HepG2 (cell line): ENCODE data around the gene UBFD1. TPM values are rescaled to one million over a fixed set of nuclear protein-coding genes. Genes with fewer than 3 reads are reported as not detected.
A peak's percentile ranks its signal among the peaks of the same experiment; 100 is the strongest.

Experiments used
- ATF7-NPFF ChIP-seq: sonication (generic); formaldehyde crosslinking; IDR thresholded peaks from 2 replicates; pipeline ENCODE4 v1.8.1; 2023; ENCODE audit warnings: mild to moderate bottlenecking, low read depth, missing genetic modification reagents, moderate library complexity
- MIER2 ChIP-seq: IDR thresholded peaks from 2 replicates; pipeline ENCODE4 v1.6.1; 2016; ENCODE audit warnings: missing biosample characterization, missing genetic modification reagents
- NFE2 ChIP-seq: sonication (generic); formaldehyde crosslinking; IDR thresholded peaks from 2 replicates; pipeline ENCODE4 v1.4.0; 2020; ENCODE audit warnings: missing genetic modification reagents
- NR3C1 ChIP-seq: sonication (generic); formaldehyde crosslinking; IDR thresholded peaks from 2 replicates; pipeline ENCODE4 v1.4.0; 2020; ENCODE audit warnings: missing genetic modification reagents
- RCOR2 ChIP-seq: IDR thresholded peaks from 2 replicates; pipeline ENCODE4 v1.6.1; 2016; ENCODE audit warnings: missing biosample characterization, missing genetic modification reagents
- REPIN1 ChIP-seq: sonication (generic); formaldehyde crosslinking; IDR thresholded peaks from 2 replicates; pipeline ENCODE4 v1.8.0; 2022; ENCODE audit warnings: missing genetic modification reagents, low read depth, mild to moderate bottlenecking, borderline replicate concordance
- SSRP1 ChIP-seq: IDR thresholded peaks from 2 replicates; pipeline ENCODE4 v1.6.1; 2016; ENCODE audit warnings: control low read depth
- ZFP36 ChIP-seq: fragments of 150-350 bp; IDR thresholded peaks from 2 replicates; pipeline ENCODE4 v1.6.1; 2018; ENCODE audit warnings: borderline replicate concordance, low read length, low read depth; ENCODE audit not compliant: partially characterized antibody
- ZNF260 ChIP-seq: sonication (generic); formaldehyde crosslinking; IDR thresholded peaks from 2 replicates; pipeline ENCODE4 v1.4.0; 2020; ENCODE audit warnings: missing genetic modification reagents, low read depth, mild to moderate bottlenecking, borderline replicate concordance
- ZNF549 ChIP-seq: sonication (generic); formaldehyde crosslinking; IDR thresholded peaks from 2 replicates; pipeline ENCODE4 v1.5.0; 2020; ENCODE audit warnings: missing genetic modification reagents
- ZNF629 ChIP-seq: sonication (generic); formaldehyde crosslinking; conservative IDR thresholded peaks from 2 replicates; pipeline ENCODE4 v1.5.0; 2020; ENCODE audit warnings: missing genetic modification reagents
- ZNF850 ChIP-seq: sonication (generic); formaldehyde crosslinking; conservative IDR thresholded peaks from 2 replicates; pipeline ENCODE4 v1.9.0; 2021; ENCODE audit warnings: mild to moderate bottlenecking, missing genetic modification reagents
- ZSCAN12 ChIP-seq: sonication (generic); formaldehyde crosslinking; IDR thresholded peaks from 2 replicates; pipeline ENCODE4 v1.9.0; 2021; ENCODE audit warnings: mild to moderate bottlenecking, missing genetic modification reagents
- polyA plus RNA-seq, 8 experiments: library from polyadenylated mRNA; depleted of rRNA in 3 of 8; stranded (reverse) in 7 of 8; unstranded in 1 of 8; fragments of >200 nt; fragmentation: Illumina TruSeq in 4 of 8; extraction: Trizol in 4 of 8; gene quantifications; 2 replicates each; pipeline versions ENCODE4 v1.2.1 to v1.2.3, GENCODE V29; 2011 to 2016; ENCODE audit warnings: low read depth in 4 of 8, missing spikeins in 1 of 8, mixed read lengths in 1 of 8; ENCODE audit not compliant: insufficient read depth in 1 of 8
- total RNA-seq, 5 experiments: library from RNA; depleted of rRNA; stranded (reverse); fragments of >200 nt; fragmentation: Illumina TruSeq; extraction: Trizol; gene quantifications; 2 replicates each; pipeline ENCODE4 v1.2.3, GENCODE V29; 2016; ENCODE audit warnings: low read depth in 1 of 5
- TF ChIP-seq, protein P1 (sequence below): sonication (generic); formaldehyde crosslinking; conservative IDR thresholded peaks from 2 replicates; pipeline ENCODE4 v1.4.0; 2020; ENCODE audit warnings: mild to moderate bottlenecking, missing genetic modification reagents, moderate library complexity
- TF ChIP-seq, protein P2 (sequence below): IDR thresholded peaks from 2 replicates; pipeline ENCODE4 v1.6.1; 2012; ENCODE audit warnings: low read length, improper control_type of control experiment
- TF ChIP-seq, protein P3 (sequence below): sonication (generic); formaldehyde crosslinking; IDR thresholded peaks from 2 replicates; pipeline ENCODE4 v1.9.0; 2022; ENCODE audit warnings: low read depth, missing genetic modification reagents
- TF ChIP-seq, protein P4 (sequence below): sonication (generic); formaldehyde crosslinking; IDR thresholded peaks from 2 replicates; pipeline ENCODE4 v1.8.0; 2022; ENCODE audit warnings: low read depth, missing genetic modification reagents

The UBFD1 gene
- total and polyA plus RNA-seq, 2 of the 13 experiments (the other 11 are each of a cell fraction or from before 2014, with no cell fraction given): 100 to 111 TPM

DNA sequence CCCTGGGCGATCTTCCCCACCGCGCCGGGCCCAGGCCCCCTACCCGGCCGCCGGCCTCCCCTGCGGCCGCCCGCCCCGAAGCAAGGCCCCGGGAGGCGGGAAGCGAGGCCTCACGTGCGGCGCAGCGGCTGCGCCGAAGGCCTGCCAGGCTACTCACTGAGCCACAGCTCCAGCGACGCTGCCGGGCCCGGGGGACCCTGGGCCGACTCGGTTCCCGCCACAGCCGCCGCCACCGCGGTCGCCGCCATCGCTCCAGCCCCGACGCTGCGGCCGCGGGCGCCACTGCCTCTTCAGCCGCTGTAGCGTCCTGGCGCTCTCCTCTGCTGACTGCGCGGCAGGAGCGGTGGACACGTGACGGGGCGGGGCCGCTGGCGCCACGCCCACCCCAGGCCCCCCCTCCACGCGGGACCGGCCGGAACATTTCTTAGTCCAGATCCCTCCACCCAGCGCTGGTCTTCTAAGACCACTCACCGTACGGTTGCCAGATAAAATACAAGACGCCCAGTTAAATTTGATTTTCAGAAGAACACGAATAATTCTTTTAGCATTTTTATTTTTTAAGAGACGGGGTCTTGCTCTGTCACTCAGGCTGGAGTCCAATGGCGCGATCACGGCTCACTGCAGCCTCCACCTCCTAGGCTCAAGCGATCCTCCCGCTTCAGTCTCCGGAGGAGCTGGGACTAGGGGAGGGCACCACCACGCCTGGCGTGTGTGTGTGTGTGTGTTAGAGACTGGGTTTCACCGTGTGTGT lies 47.2 kb upstream of the UBFD1 start, which contains the start of gene GGA2 (continued):
- TF ChIP-seq, protein P1, sequence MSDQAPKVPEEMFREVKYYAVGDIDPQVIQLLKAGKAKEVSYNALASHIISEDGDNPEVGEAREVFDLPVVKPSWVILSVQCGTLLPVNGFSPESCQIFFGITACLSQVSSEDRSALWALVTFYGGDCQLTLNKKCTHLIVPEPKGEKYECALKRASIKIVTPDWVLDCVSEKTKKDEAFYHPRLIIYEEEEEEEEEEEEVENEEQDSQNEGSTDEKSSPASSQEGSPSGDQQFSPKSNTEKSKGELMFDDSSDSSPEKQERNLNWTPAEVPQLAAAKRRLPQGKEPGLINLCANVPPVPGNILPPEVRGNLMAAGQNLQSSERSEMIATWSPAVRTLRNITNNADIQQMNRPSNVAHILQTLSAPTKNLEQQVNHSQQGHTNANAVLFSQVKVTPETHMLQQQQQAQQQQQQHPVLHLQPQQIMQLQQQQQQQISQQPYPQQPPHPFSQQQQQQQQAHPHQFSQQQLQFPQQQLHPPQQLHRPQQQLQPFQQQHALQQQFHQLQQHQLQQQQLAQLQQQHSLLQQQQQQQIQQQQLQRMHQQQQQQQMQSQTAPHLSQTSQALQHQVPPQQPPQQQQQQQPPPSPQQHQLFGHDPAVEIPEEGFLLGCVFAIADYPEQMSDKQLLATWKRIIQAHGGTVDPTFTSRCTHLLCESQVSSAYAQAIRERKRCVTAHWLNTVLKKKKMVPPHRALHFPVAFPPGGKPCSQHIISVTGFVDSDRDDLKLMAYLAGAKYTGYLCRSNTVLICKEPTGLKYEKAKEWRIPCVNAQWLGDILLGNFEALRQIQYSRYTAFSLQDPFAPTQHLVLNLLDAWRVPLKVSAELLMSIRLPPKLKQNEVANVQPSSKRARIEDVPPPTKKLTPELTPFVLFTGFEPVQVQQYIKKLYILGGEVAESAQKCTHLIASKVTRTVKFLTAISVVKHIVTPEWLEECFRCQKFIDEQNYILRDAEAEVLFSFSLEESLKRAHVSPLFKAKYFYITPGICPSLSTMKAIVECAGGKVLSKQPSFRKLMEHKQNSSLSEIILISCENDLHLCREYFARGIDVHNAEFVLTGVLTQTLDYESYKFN (CRISPR knock-in tag): peak; percentile 67
- TF ChIP-seq NR3C1 (0 out of 2 replicates have a peak, but pooled peaks have one; percentile 12), ZNF629 (CRISPR knock-in tag) (peak; percentile 68), ZNF549 (CRISPR knock-in tag) (no peak), RCOR2 (no peak), ZNF260 (CRISPR knock-in tag) (no peak), NFE2 (CRISPR knock-in tag) (no peak), ZFP36 (no peak), REPIN1 (peak; percentile 92), ZSCAN12 (CRISPR knock-in tag) (peak; percentile 96), ZNF850 (no peak), SSRP1 (CRISPR knock-in tag) (no peak), ATF7-NPFF (CRISPR knock-in tag) (peak; percentile 99), MIER2 (no peak)
- TF ChIP-seq, protein P2, sequence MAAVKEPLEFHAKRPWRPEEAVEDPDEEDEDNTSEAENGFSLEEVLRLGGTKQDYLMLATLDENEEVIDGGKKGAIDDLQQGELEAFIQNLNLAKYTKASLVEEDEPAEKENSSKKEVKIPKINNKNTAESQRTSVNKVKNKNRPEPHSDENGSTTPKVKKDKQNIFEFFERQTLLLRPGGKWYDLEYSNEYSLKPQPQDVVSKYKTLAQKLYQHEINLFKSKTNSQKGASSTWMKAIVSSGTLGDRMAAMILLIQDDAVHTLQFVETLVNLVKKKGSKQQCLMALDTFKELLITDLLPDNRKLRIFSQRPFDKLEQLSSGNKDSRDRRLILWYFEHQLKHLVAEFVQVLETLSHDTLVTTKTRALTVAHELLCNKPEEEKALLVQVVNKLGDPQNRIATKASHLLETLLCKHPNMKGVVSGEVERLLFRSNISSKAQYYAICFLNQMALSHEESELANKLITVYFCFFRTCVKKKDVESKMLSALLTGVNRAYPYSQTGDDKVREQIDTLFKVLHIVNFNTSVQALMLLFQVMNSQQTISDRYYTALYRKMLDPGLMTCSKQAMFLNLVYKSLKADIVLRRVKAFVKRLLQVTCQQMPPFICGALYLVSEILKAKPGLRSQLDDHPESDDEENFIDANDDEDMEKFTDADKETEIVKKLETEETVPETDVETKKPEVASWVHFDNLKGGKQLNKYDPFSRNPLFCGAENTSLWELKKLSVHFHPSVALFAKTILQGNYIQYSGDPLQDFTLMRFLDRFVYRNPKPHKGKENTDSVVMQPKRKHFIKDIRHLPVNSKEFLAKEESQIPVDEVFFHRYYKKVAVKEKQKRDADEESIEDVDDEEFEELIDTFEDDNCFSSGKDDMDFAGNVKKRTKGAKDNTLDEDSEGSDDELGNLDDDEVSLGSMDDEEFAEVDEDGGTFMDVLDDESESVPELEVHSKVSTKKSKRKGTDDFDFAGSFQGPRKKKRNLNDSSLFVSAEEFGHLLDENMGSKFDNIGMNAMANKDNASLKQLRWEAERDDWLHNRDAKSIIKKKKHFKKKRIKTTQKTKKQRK: no peak
- TF ChIP-seq, protein P3, sequence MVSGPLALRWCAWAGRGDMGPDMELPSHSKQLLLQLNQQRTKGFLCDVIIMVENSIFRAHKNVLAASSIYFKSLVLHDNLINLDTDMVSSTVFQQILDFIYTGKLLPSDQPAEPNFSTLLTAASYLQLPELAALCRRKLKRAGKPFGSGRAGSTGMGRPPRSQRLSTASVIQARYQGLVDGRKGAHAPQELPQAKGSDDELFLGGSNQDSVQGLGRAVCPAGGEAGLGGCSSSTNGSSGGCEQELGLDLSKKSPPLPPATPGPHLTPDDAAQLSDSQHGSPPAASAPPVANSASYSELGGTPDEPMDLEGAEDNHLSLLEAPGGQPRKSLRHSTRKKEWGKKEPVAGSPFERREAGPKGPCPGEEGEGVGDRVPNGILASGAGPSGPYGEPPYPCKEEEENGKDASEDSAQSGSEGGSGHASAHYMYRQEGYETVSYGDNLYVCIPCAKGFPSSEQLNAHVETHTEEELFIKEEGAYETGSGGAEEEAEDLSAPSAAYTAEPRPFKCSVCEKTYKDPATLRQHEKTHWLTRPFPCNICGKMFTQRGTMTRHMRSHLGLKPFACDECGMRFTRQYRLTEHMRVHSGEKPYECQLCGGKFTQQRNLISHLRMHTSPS (CRISPR knock-in tag): no peak; the same call in 1 of the 2 replicates
- TF ChIP-seq, protein P4, sequence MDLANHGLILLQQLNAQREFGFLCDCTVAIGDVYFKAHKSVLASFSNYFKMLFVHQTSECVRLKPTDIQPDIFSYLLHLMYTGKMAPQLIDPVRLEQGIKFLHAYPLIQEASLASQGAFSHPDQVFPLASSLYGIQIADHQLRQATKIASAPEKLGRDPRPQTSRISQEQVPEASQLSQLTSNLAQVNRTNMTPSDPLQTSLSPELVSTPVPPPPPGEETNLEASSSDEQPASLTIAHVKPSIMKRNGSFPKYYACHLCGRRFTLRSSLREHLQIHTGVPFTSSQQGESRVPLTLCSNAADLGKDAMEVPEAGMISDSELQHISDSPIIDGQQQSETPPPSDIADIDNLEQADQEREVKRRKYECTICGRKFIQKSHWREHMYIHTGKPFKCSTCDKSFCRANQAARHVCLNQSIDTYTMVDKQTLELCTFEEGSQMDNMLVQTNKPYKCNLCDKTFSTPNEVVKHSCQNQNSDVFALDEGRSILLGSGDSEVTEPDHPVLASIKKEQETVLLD (CRISPR knock-in tag): peak; percentile 77
